GM12878 (cell line): Measurements from ENCODE around the gene MTMR1. TPM values are rescaled to one million over a fixed set of nuclear protein-coding genes. Genes with fewer than 3 reads are reported as not detected.

Source experiments
- ATAC-seq: fragments of 200-7000 bp; cut with Tn5 transposase; 3 replicates; pipeline ENCODE4 v1.9.1; 2020; ENCODE audit warnings: mild to moderate bottlenecking, moderate library complexity
- BruUV-seq: library from RNA; stranded (reverse); fragments of 400-500 nt; replicated peaks from 2 replicates; lab custom pipeline; 2021; lab: Mats Ljungman, UMichigan
- CTCF ChIA-PET: fragments of 300-600 bp; sonication (Branson Sonifier 250); formaldehyde crosslinking; extraction: SDS; loops from one replicate; lab custom pipeline; 2021; ENCODE audit warnings: inconsistent platforms; lab: Yijun Ruan, JAX
- POLR2A ChIA-PET: fragments of 350-600 bp; formaldehyde crosslinking; extraction: SDS; loops from one replicate; lab custom pipeline; 2021; ENCODE audit warnings: inconsistent platforms; lab: Charles Lee
- RAD21 ChIA-PET: fragments of 300-600 bp; sonication (Branson Sonifier 250); formaldehyde crosslinking; loops from one replicate; lab custom pipeline; 2023; ENCODE audit warnings: antibody characterized with exemption; ENCODE audit not compliant: unreplicated experiment; lab: Charles Lee
- SMC1A ChIA-PET: fragments of 300-600 bp; sonication (Branson Sonifier 250); formaldehyde crosslinking; loops from one replicate; lab custom pipeline; 2023; ENCODE audit not compliant: unreplicated experiment, uncharacterized antibody; lab: Charles Lee
- DNase-seq: peaks from one replicate; pipeline ENCODE4 v3.0.0-alpha.2; 2011; ENCODE audit warnings: low read depth, low spot score
- FAIRE-seq: peaks from 3 replicates; lab custom pipeline; 2011; peaks lifted over from hg19 to GRCh38; lab: Jason Lieb, UNC
- H2AFZ ChIP-seq: 2 replicates; pipeline ENCODE4 v1.6.0; 2011; ENCODE audit warnings: low read depth, low read length, control low read depth; ENCODE audit not compliant: control insufficient read depth
- H3K27ac ChIP-seq: 2 replicates; pipeline ENCODE4 v1.5.1; 2011; ENCODE audit warnings: control low read depth; ENCODE audit not compliant: control insufficient read depth, insufficient read depth
- H3K27me3 ChIP-seq, 2 experiments: replicated peaks in 1 of 2; 2 replicates each; pipeline versions ENCODE4 v1.6.0 to v1.6.1; 2011; ENCODE audit warnings: low read length in 1 of 2; ENCODE audit not compliant: control insufficient read depth in 2 of 2, insufficient read depth in 2 of 2
- H3K36me3 ChIP-seq, 2 experiments: 2 replicates each; pipeline ENCODE4 v1.5.1; 2011; ENCODE audit warnings: low read length in 1 of 2; ENCODE audit not compliant: control insufficient read depth in 2 of 2, insufficient read depth in 2 of 2
- H3K4me1 ChIP-seq: 2 replicates; pipeline ENCODE4 v1.6.1; 2011; ENCODE audit warnings: mild to moderate bottlenecking, low read length, moderate library complexity, mixed read lengths; ENCODE audit not compliant: control insufficient read depth, insufficient read depth
- H3K4me2 ChIP-seq: 2 replicates; pipeline ENCODE4 v1.6.0; 2011; ENCODE audit warnings: control low read depth; ENCODE audit not compliant: control insufficient read depth, insufficient read depth
- H3K4me3 ChIP-seq: fragments of 200-600 bp; sonication (generic); 2 replicates; pipeline ENCODE4 v1.5.1; 2016
- H3K79me2 ChIP-seq: 2 replicates; pipeline ENCODE4 v1.6.0; 2011; ENCODE audit warnings: low read length; ENCODE audit not compliant: control insufficient read depth, insufficient read depth
- H3K9ac ChIP-seq: 2 replicates; pipeline ENCODE4 v1.8.0; 2011; ENCODE audit warnings: low read length, control low read depth, mixed read lengths; ENCODE audit not compliant: control insufficient read depth, insufficient read depth
- H3K9me3 ChIP-seq: replicated peaks from 3 replicates; pipeline ENCODE4 v1.5.1; 2011; ENCODE audit warnings: mild to moderate bottlenecking, low read length; ENCODE audit not compliant: control insufficient read depth, insufficient read depth
- H4K20me1 ChIP-seq: 2 replicates; pipeline ENCODE4 v1.6.0; 2011; ENCODE audit not compliant: control insufficient read depth, insufficient read depth
- BACH1 ChIP-seq: fragments of 450-650 bp; IDR thresholded peaks from 2 replicates; pipeline ENCODE4 v1.6.1; 2017; ENCODE audit warnings: mild to moderate bottlenecking, borderline replicate concordance
- EZH2 ChIP-seq: IDR thresholded peaks from 2 replicates; pipeline ENCODE4 v1.6.1; 2012; ENCODE audit warnings: low read depth, mild to moderate bottlenecking, control low read depth, inconsistent platforms, low read length, borderline replicate concordance; ENCODE audit not compliant: control insufficient read depth
- HCFC1 ChIP-seq: fragments of 150-350 bp; IDR thresholded peaks from 2 replicates; pipeline ENCODE4 v1.6.1; 2014; ENCODE audit warnings: low read length
- KAT2A ChIP-seq: conservative IDR thresholded peaks from 2 replicates; pipeline ENCODE4 v1.6.1; 2011; ENCODE audit warnings: low read depth, low read length; ENCODE audit not compliant: control insufficient read depth
- KLF5 ChIP-seq: fragments of 450-650 bp; IDR thresholded peaks from 2 replicates; pipeline ENCODE4 v1.6.1; 2014; ENCODE audit warnings: mild to moderate bottlenecking; ENCODE audit not compliant: partially characterized antibody
- NRF1 ChIP-seq: conservative IDR thresholded peaks from 2 replicates; pipeline ENCODE4 v1.6.1; 2011; ENCODE audit warnings: mild to moderate bottlenecking, low read depth, low read length, improper control_type of control experiment
- PML ChIP-seq: IDR thresholded peaks from 2 replicates; pipeline ENCODE4 v1.6.1; 2012; ENCODE audit warnings: low read length, inconsistent platforms
- POLR2A ChIP-seq: IDR thresholded peaks from 2 replicates; pipeline ENCODE4 v1.6.1; 2011; ENCODE audit warnings: low read depth, mild to moderate bottlenecking, low read length
- RBBP5 ChIP-seq: fragments of 200-600 bp; sonication (generic); conservative IDR thresholded peaks from 2 replicates; pipeline ENCODE4 v1.6.1; 2016
- SIN3A ChIP-seq: IDR thresholded peaks from 2 replicates; pipeline ENCODE4 v1.6.1; 2012; ENCODE audit warnings: low read depth, low read length, improper control_type of control experiment
- ZSCAN29 ChIP-seq: fragments of 450-650 bp; IDR thresholded peaks from 2 replicates; pipeline ENCODE4 v1.6.1; 2017; ENCODE audit warnings: mild to moderate bottlenecking, moderate library complexity
- WGBS: methylation state at CpG from one replicate; pipeline ENCODE4 v1.1.6; 2016; ENCODE audit warnings: low lambda C conversion rate; ENCODE audit not compliant: insufficient replicate concordance, insufficient coverage; ENCODE audit errors: missing lambda C conversion rate; 5-methylcytosine and 5-hydroxymethylcytosine counted together
- in situ Hi-C: fragments of 300-500 bp; cut with MboI; formaldehyde crosslinking; loops from 9 replicates; pipeline ENCODE4 v1.14.3; 2018; ENCODE audit warnings: mixed read lengths
- intact Hi-C: fragments of 100-400 bp; cut with micrococcal nuclease; formaldehyde crosslinking; loops from one replicate; pipeline ENCODE4 v1.14.2; 2022; ENCODE audit not compliant: unreplicated experiment
- polyA plus RNA-seq, 11 experiments: library from polyadenylated mRNA; depleted of rRNA in 4 of 11; unstranded in 6 of 11; stranded (reverse) in 5 of 11; fragments of >200 nt; fragmentation: Nextera tagmentation in 4 of 11; fragmentation: Illumina TruSeq in 1 of 11; extraction: Ambion mirVana in 4 of 11; extraction: Trizol in 1 of 11; gene quantifications; 1 replicate in 1 of 11; 2 replicates in 10 of 11; pipeline versions ENCODE4 v1.2.1 to v1.2.3, GENCODE V29; 2011 to 2016; ENCODE audit warnings: inconsistent platforms in 2 of 11, missing spikeins in 2 of 11, low read depth in 1 of 11
- total RNA-seq, 4 experiments: library from RNA; depleted of rRNA in 3 of 4; stranded (reverse); fragments of >200 nt in 3 of 4; fragmentation: Illumina TruSeq in 1 of 4; extraction: Trizol in 1 of 4; gene quantifications; 2 replicates each; pipeline versions ENCODE4 v1.2.1 to v1.2.3, GENCODE V29; 2013 to 2021
- TF ChIP-seq, protein P1 (sequence below): fragments of 450-650 bp; IDR thresholded peaks from 2 replicates; pipeline ENCODE4 v1.6.1; 2018; ENCODE audit warnings: mild to moderate bottlenecking, low read depth, moderate library complexity; ENCODE audit not compliant: partially characterized antibody

MTMR1 gene
- total and polyA plus RNA-seq, 10 of the 15 experiments (the other 5 are each of a cell fraction or from before 2014, with no cell fraction given) = 1.2 to 32.2 (median 22.9) TPM

DNA sequence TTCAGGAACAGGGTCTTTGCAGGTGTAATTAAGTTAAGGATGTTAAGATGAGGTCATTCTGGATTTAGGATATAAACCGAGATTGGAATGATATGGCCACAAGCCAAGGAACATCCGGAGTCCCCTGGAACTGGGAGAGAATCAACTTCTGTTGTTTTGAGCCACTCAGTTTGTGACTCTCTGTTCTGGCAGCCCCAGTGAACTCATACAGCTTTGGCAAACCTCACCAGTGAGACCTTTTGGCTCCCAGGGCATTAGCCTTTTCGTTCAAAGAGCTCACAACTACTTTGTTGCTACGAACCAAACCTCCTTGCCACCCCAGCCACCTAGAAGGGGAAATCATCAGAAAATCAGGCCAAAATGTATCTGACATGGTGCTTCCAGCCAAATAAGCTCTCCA lies 80.4 kb downstream of the MTMR1 start:
- ChIA-PET CTCF (interaction anchor here (1.0 to 8.1 kb wide), 4 partner anchors 10 to 377 kb away, joined by 3 to 95 read pairs (median 4); no protein-coding TSS in a partner anchor), POLR2A (no interaction called here), RAD21 (no interaction called here), SMC1A (interaction anchor here (1.2 kb wide), 1 partner anchor 308 kb away, joined by 3 read pairs; no protein-coding TSS in a partner anchor)
- no peaks in the 10 kb centered on the region for H3K79me2 ChIP-seq
- no peak overlapping the region for H3K4me3 ChIP-seq
- ATAC-seq (no peak), DNase-seq (no peak), FAIRE-seq (no peak)
- H3K27ac ChIP-seq = no peak overlapping the region
- intact Hi-C loops (loop anchor here (2.0 to 10.0 kb wide), 3 partner anchors 211 to 909 kb away; partner anchors contain the start of gene HMGB3), in situ Hi-C loops (loop anchor here (5.0 to 25.0 kb wide), 2 partner anchors 229 to 914 kb away; partner anchors contain the start of gene PRRG3)
- no peaks in the 10 kb centered on the region for H3K4me1 ChIP-seq
- no peaks in the 10 kb centered on the region; a peak in 2 of 4 replicates for H3K36me3 ChIP-seq
- TF ChIP-seq HCFC1 (no peak), POLR2A (no peak), RBBP5 (no peak), EZH2 (no peak), KLF5 (no peak), KAT2A (no peak), ZSCAN29 (no peak), SIN3A (no peak), NRF1 (no peak), PML (no peak), BACH1 (no peak)
- TF ChIP-seq, protein P1, sequence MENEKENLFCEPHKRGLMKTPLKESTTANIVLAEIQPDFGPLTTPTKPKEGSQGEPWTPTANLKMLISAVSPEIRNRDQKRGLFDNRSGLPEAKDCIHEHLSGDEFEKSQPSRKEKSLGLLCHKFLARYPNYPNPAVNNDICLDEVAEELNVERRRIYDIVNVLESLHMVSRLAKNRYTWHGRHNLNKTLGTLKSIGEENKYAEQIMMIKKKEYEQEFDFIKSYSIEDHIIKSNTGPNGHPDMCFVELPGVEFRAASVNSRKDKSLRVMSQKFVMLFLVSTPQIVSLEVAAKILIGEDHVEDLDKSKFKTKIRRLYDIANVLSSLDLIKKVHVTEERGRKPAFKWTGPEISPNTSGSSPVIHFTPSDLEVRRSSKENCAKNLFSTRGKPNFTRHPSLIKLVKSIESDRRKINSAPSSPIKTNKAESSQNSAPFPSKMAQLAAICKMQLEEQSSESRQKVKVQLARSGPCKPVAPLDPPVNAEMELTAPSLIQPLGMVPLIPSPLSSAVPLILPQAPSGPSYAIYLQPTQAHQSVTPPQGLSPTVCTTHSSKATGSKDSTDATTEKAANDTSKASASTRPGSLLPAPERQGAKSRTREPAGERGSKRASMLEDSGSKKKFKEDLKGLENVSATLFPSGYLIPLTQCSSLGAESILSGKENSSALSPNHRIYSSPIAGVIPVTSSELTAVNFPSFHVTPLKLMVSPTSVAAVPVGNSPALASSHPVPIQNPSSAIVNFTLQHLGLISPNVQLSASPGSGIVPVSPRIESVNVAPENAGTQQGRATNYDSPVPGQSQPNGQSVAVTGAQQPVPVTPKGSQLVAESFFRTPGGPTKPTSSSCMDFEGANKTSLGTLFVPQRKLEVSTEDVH = no peak
- H3K27me3 ChIP-seq = no peaks in the 10 kb centered on the region
- no peak overlapping the region for H2AFZ ChIP-seq
- H3K4me2 ChIP-seq = no peak overlapping the region
- no peaks in the 10 kb centered on the region; the same call in 1 of the 2 replicates for H4K20me1 ChIP-seq
- no peak overlapping the region for H3K9ac ChIP-seq
- WGBS = 47% methylated on average over 4 of the region's 4 CpGs
- no TSS peak for BruUV-seq
- H3K9me3 ChIP-seq = no peaks in the 10 kb centered on the region
